ENCODE results near the gene SAMD13.
"Not testable (repeated sequence)": the region's sequence is repeated elsewhere in the genome, so short reads cannot be mapped to it uniquely, and the experiment has no call there.

SAMD13 gene

GRCh38 chr1:84278905-84279304, 22.6 kb upstream of the SAMD13 start:
- in situ Hi-C loops (cut with HindIII; ENCODE audit: low sequenced_read_pairs), result no loop called here
- DNase-seq (ENCODE audit: low read depth), result no peak
- TF ChIP-seq CTCF (IDR thresholded peaks at IDR 0.05; ENCODE audit: low read depth, low read length, missing control alignments), result no peak
- H3K4me3 ChIP-seq (ENCODE audit: low read depth, low read length), result no peak overlapping the region

DNA sequence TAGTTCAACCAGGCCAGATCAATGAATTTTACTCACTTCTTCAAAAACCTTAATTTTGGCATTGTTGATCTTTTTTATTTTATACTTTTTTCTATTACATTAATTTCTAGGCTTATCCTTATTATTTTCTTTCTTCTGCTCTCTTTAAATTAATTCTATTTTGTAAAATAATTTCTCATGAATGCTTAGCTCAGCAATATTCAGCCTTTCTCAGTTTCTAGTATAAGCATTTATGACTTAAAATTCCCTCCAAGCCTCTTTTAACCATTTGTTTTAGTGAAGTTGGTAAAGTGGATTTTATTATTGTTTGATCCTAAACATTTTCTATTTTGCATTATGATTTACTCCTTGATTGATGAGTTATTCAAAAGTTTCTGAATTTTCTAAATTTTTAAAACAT, 20.6 kb upstream of the SAMD13 start:
- no peak overlapping the region for H3K4me3 ChIP-seq (ENCODE audit: low read depth, low read length)
- no peak for DNase-seq (ENCODE audit: low read depth)
- in situ Hi-C loops (cut with HindIII; ENCODE audit: low sequenced_read_pairs), result no loop called here
- no peak for TF ChIP-seq CTCF (IDR thresholded peaks at IDR 0.05; ENCODE audit: low read depth, low read length, missing control alignments)

- H3K4me3 ChIP-seq (ENCODE audit: low read depth, low read length), result no peak overlapping the region
- no peak for DNase-seq (ENCODE audit: low read depth)
- TF ChIP-seq CTCF (IDR thresholded peaks at IDR 0.05; ENCODE audit: low read depth, low read length, missing control alignments), result no peak
- in situ Hi-C loops (cut with HindIII; ENCODE audit: low sequenced_read_pairs), result no loop called here
These were observed 18.7 kb upstream of the SAMD13 start for GRCh38 chr1:84282780-84283333.

- TF ChIP-seq CTCF (IDR thresholded peaks at IDR 0.05; ENCODE audit: low read depth, low read length, missing control alignments), result no peak
- in situ Hi-C loops (cut with HindIII; ENCODE audit: low sequenced_read_pairs), result no loop called here
- no peak for DNase-seq (ENCODE audit: low read depth)
- H3K4me3 ChIP-seq (ENCODE audit: low read depth, low read length), result no peak overlapping the region
These were observed 18.1 kb upstream of the SAMD13 start for GRCh38 chr1:84283381-84283780.

- no peak for TF ChIP-seq CTCF (IDR thresholded peaks at IDR 0.05; ENCODE audit: low read depth, low read length, missing control alignments)
- no peak for DNase-seq (ENCODE audit: low read depth)
- H3K4me3 ChIP-seq (ENCODE audit: low read depth, low read length), result no peak overlapping the region
- in situ Hi-C loops (cut with HindIII; ENCODE audit: low sequenced_read_pairs), result no loop called here
These were observed 15.4 kb upstream of the SAMD13 start for GRCh38 chr1:84286071-84286470.

DNA sequence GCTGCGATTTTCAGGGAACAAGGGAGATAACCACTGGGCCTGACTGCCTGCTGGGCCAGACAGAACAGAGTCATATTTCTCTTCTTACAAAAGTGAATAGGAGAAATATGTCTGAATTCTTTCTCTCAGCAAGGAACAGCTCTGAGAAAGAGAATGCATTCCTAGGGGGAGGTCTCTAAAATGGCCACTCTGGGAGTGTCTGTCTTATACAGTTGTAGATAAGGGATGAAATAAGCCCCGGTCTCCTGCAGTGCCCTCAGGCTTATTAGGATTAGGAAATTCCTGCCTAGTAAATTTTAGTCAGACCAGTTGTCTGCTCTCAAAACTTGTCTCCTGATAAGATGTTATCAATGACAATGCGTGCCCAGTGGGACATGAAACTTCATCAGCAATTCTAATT, 14.1 kb upstream of the SAMD13 start:
- in situ Hi-C loops (cut with HindIII; ENCODE audit: low sequenced_read_pairs); H3K4me3 ChIP-seq (ENCODE audit: low read depth, low read length); DNase-seq (ENCODE audit: low read depth): not testable (repeated sequence)

- no peak overlapping the region for H3K4me3 ChIP-seq (ENCODE audit: low read depth, low read length)
- in situ Hi-C loops (cut with HindIII; ENCODE audit: low sequenced_read_pairs), result no loop called here
- DNase-seq (ENCODE audit: low read depth), result no peak
- no peak for TF ChIP-seq CTCF (IDR thresholded peaks at IDR 0.05; ENCODE audit: low read depth, low read length, missing control alignments)
These were observed 12.2 kb upstream of the SAMD13 start for GRCh38 chr1:84289169-84289785.
